GM23248 (cell line): ENCODE measurements around the gene MN1. TPM values are rescaled to one million over a fixed set of nuclear protein-coding genes. Genes with fewer than 3 reads are reported as not detected.
A peak's percentile ranks its signal among the peaks of the same experiment; 100 is the strongest.

Source experiments
- DNase-seq: peaks from one replicate; pipeline ENCODE4 v3.0.0-alpha.2; 2015
- H2AFZ ChIP-seq: fragments of 200-600 bp; sonication (generic); 2 replicates; pipeline ENCODE4 v1.6.1; 2016; ENCODE audit warnings: antibody characterized with exemption
- H3F3A ChIP-seq: fragments of 200-600 bp; sonication (generic); 2 replicates; pipeline ENCODE4 v1.6.1; 2016; ENCODE audit warnings: mild to moderate bottlenecking, antibody characterized with exemption, mixed run types; ENCODE audit not compliant: insufficient read depth
- H3K27ac ChIP-seq: fragments of 200-600 bp; sonication (generic); 2 replicates; pipeline ENCODE4 v1.5.1; 2016; ENCODE audit warnings: mild to moderate bottlenecking
- H3K27me3 ChIP-seq: fragments of 200-600 bp; sonication (generic); replicated peaks from 2 replicates; pipeline ENCODE4 v1.6.1; 2016; ENCODE audit warnings: mild to moderate bottlenecking; ENCODE audit not compliant: insufficient read depth
- H3K36me3 ChIP-seq: fragments of 200-600 bp; sonication (generic); 2 replicates; pipeline ENCODE4 v1.6.1; 2016; ENCODE audit warnings: low read depth, mild to moderate bottlenecking
- H3K4me1 ChIP-seq: fragments of 200-600 bp; sonication (generic); 2 replicates; pipeline ENCODE4 v1.6.1; 2016; ENCODE audit warnings: mild to moderate bottlenecking; ENCODE audit not compliant: insufficient read depth
- H3K4me2 ChIP-seq: fragments of 200-600 bp; sonication (generic); one replicate; pipeline ENCODE4 v1.6.1; 2016; ENCODE audit warnings: mild to moderate bottlenecking; ENCODE audit not compliant: unreplicated experiment
- H3K4me3 ChIP-seq: fragments of 200-600 bp; sonication (generic); 2 replicates; pipeline ENCODE4 v1.5.1; 2016; ENCODE audit warnings: mild to moderate bottlenecking
- H3K79me2 ChIP-seq: fragments of 200-600 bp; sonication (generic); 2 replicates; pipeline ENCODE4 v1.6.1; 2016; ENCODE audit warnings: mild to moderate bottlenecking; ENCODE audit not compliant: insufficient read depth
- H3K9ac ChIP-seq: fragments of 200-600 bp; sonication (generic); 2 replicates; pipeline ENCODE4 v1.6.1; 2016; ENCODE audit warnings: mild to moderate bottlenecking
- H3K9me2 ChIP-seq: fragments of 200-600 bp; sonication (generic); 2 replicates; pipeline ENCODE4 v1.6.1; 2016; ENCODE audit warnings: mixed run types, mild to moderate bottlenecking, moderate library complexity; ENCODE audit not compliant: insufficient read depth
- H3K9me3 ChIP-seq: fragments of 200-600 bp; sonication (generic); one replicate; pipeline ENCODE4 v1.6.1; 2017; ENCODE audit warnings: low read depth
- H4K20me1 ChIP-seq: fragments of 200-600 bp; sonication (generic); 2 replicates; pipeline ENCODE4 v1.6.0; 2016; ENCODE audit not compliant: insufficient read depth
- EZH2 ChIP-seq: fragments of 200-600 bp; sonication (generic); IDR thresholded peaks from 2 replicates; pipeline ENCODE4 v1.6.1; 2018; ENCODE audit warnings: antibody characterized with exemption, mild to moderate bottlenecking; ENCODE audit not compliant: insufficient read depth, poor library complexity, severe bottlenecking
- EZH2phosphoT487 ChIP-seq: fragments of 200-600 bp; sonication (generic); IDR thresholded peaks from 2 replicates; pipeline ENCODE4 v1.6.1; 2018; ENCODE audit warnings: antibody characterized with exemption, moderate library complexity, mild to moderate bottlenecking, low read depth; ENCODE audit not compliant: insufficient read depth
- WGBS, 2 experiments: methylation state at CpG; one replicate each; pipeline ENCODE4 v1.1.6; 2015 to 2017; ENCODE audit warnings: low lambda C conversion rate in 2 of 2, low coverage in 1 of 2; ENCODE audit errors: missing lambda C conversion rate in 2 of 2; 5-methylcytosine and 5-hydroxymethylcytosine counted together
- in situ Hi-C: fragments of 300-500 bp; cut with MboI; formaldehyde crosslinking; loops from 2 replicates; pipeline ENCODE4 v1.15.0; 2020
- polyA plus RNA-seq: library from polyadenylated mRNA; unstranded; fragments of >200 nt; fragmentation: Nextera tagmentation; extraction: Ambion mirVana; gene quantifications from 2 replicates; pipeline ENCODE4 v1.2.1, GENCODE V29; 2016
- total RNA-seq: library from RNA; depleted of rRNA; stranded (reverse); fragments of >200 nt; shearing (Covaris generic); gene quantifications from 2 replicates; pipeline ENCODE4 v1.2.3, GENCODE V29; 2014

The MN1 gene
- total and polyA plus RNA-seq, 2 experiments from 2014 or later, result 4.2 to 24.8 TPM

DNA sequence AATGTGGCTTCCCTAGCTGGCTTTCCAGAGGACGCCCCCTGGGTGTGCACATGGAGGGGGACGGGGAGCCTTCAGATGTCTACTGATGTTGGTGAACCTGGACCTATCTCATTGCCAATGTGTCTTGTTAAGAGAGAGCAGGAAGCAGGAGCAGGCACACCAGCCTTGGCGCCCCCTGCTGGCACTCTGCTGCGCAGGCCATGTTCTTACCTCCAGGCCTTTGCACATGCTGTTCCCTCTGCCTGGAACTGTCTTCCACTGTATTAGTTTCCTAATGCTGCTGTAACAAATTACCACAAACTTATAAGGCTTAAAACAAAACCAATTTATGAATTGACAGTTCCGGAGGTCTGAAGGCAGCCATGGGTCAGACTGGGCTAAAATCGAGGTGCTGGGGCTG lies 23.6 kb upstream of the MN1 start:
- no peaks in the 10 kb centered on the region for H3K79me2 ChIP-seq
- in situ Hi-C loops, result no loop called here
- 86 to 91% methylated on average over 6 of the region's 6 CpGs for WGBS, 2 experiments

DNA sequence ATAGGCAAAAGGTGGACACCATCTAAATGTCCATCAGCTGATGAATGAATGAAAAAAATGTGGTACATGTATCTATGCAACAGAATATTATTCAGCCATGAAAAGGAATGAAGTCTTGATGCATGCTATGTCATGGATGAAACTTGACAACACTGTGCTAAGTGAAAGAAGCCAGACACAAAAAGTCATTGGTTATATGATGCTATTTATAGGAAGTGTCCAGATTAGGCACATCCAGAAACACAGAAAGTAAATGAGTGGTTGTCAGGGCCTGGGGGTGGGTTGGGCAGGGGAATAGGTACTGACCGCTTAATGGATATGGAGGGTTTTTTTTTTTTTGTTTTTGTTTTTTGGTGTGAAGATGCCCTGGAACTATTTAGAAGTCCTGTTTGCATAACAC lies 21.7 kb upstream of the MN1 start:
- H2AFZ ChIP-seq, result no peak overlapping the region
- no peaks in the 10 kb centered on the region for H3K9me2 ChIP-seq
- H3F3A ChIP-seq, result no peaks in the 10 kb centered on the region
- no peak overlapping the region for H3K4me3 ChIP-seq
- 55 to 63% methylated on average over 1 of the region's 1 CpG for WGBS, 2 experiments
- no peak for DNase-seq
- H3K4me1 ChIP-seq, result no peaks in the 10 kb centered on the region
- no peak overlapping the region for H3K4me2 ChIP-seq
- H3K36me3 ChIP-seq, result no peaks in the 10 kb centered on the region
- no peak for TF ChIP-seq EZH2phosphoT487
- TF ChIP-seq EZH2, result no peak
- H4K20me1 ChIP-seq, result no peaks in the 10 kb centered on the region
- H3K79me2 ChIP-seq, result no peaks in the 10 kb centered on the region
- H3K9me3 ChIP-seq, result no peaks in the 10 kb centered on the region
- in situ Hi-C loops, result loop anchor here (25.0 kb wide), 1 partner anchor 611 kb away; no protein-coding TSS in a partner anchor
- H3K9ac ChIP-seq, result no peak overlapping the region
- H3K27ac ChIP-seq, result no peak overlapping the region
- no peaks in the 10 kb centered on the region for H3K27me3 ChIP-seq

More for the DNA sequence above, 23.6 kb upstream of the MN1 start:
- Histone ChIP-seq H3K9ac (no peak overlapping the region), H3K9me3 (no peaks in the 10 kb centered on the region), H3K36me3 (no peaks in the 10 kb centered on the region), H2AFZ (no peak overlapping the region), H3K27me3 (no peaks in the 10 kb centered on the region), H3K27ac (no peak overlapping the region), H3K4me1 (no peaks in the 10 kb centered on the region), H3K4me2 (no peak overlapping the region), H3K4me3 (no peak overlapping the region), H4K20me1 (no peaks in the 10 kb centered on the region), H3K9me2 (no peaks in the 10 kb centered on the region), H3F3A (no peaks in the 10 kb centered on the region)
- no peak for DNase-seq
- no peak for TF ChIP-seq EZH2phosphoT487
- TF ChIP-seq EZH2, result no peak

GRCh38 chr22:27820896-27821866 lies 19.6 kb upstream of the MN1 start:
- Histone ChIP-seq H3K4me3 (no peak overlapping the region), H4K20me1 (no peaks in the 10 kb centered on the region), H3K9me2 (no peaks in the 10 kb centered on the region), H3K4me2 (no peak overlapping the region), H3K9me3 (no peaks in the 10 kb centered on the region), H2AFZ (no peak overlapping the region), H3K79me2 (no peaks in the 10 kb centered on the region), H3K27ac (no peak overlapping the region), H3K27me3 (no peaks in the 10 kb centered on the region), H3K9ac (no peak overlapping the region), H3K36me3 (no peaks in the 10 kb centered on the region), H3K4me1 (no peaks in the 10 kb centered on the region), H3F3A (no peaks in the 10 kb centered on the region)
- in situ Hi-C loops, result loop anchor here (25.0 kb wide), 1 partner anchor 609 kb away; no protein-coding TSS in a partner anchor
- 33 to 41% methylated on average over 22 of the region's 22 CpGs for WGBS, 2 experiments
- peak; percentile 28 for DNase-seq
- TF ChIP-seq EZH2phosphoT487 (no peak), EZH2 (no peak)

- no peaks in the 10 kb centered on the region for H4K20me1 ChIP-seq
- no peaks in the 10 kb centered on the region for H3K79me2 ChIP-seq
- 97% methylated on average over 3 of the region's 3 CpGs for WGBS, 2 experiments
- H3K4me3 ChIP-seq, result no peak overlapping the region
- no peaks in the 10 kb centered on the region for H3K9me2 ChIP-seq
- H3K36me3 ChIP-seq, result no peaks in the 10 kb centered on the region
- no peak for TF ChIP-seq EZH2phosphoT487
- TF ChIP-seq EZH2, result no peak
- H3K4me1 ChIP-seq, result no peaks in the 10 kb centered on the region
- H3K9ac ChIP-seq, result no peak overlapping the region
- H3K27ac ChIP-seq, result no peak overlapping the region
- in situ Hi-C loops, result loop anchor here (25.0 kb wide), 1 partner anchor 604 kb away; no protein-coding TSS in a partner anchor
- no peaks in the 10 kb centered on the region for H3K27me3 ChIP-seq
- no peaks in the 10 kb centered on the region for H3F3A ChIP-seq
- H2AFZ ChIP-seq, result no peak overlapping the region
- no peaks in the 10 kb centered on the region for H3K9me3 ChIP-seq
- no peak for DNase-seq
- no peak overlapping the region for H3K4me2 ChIP-seq
These were observed 15.0 kb upstream of the MN1 start for GRCh38 chr22:27816552-27816951.
